Nephron progenitor cell (in vitro differentiated cells): ENCODE measurements around the gene PTGFRN.

Source experiments
- DNase-seq: peaks from one replicate; pipeline ENCODE4 v3.0.0; 2021
- H3K27ac Mint-ChIP-seq: 2 replicates; pipeline ENCODE4 v1.8.0; 2021; ENCODE audit warnings: mild to moderate bottlenecking, moderate library complexity, mixed read lengths
- H3K27me3 Mint-ChIP-seq: 2 replicates; pipeline ENCODE4 v1.8.0; 2021; ENCODE audit warnings: mild to moderate bottlenecking, low read depth, mixed read lengths; ENCODE audit not compliant: poor library complexity
- H3K36me3 Mint-ChIP-seq: 2 replicates; pipeline ENCODE4 v1.8.0; 2021; ENCODE audit warnings: low read depth, mixed read lengths
- H3K4me1 Mint-ChIP-seq: 2 replicates; pipeline ENCODE4 v1.8.0; 2021; ENCODE audit warnings: mixed read lengths
- H3K4me3 Mint-ChIP-seq: 2 replicates; pipeline ENCODE4 v1.8.0; 2021; ENCODE audit warnings: mild to moderate bottlenecking, moderate library complexity, mixed read lengths
- H3K9me3 Mint-ChIP-seq: 2 replicates; pipeline ENCODE4 v1.8.0; 2021; ENCODE audit warnings: mild to moderate bottlenecking, moderate library complexity, mixed read lengths
- TF ChIP-seq, protein P1 (sequence below): fragments of 200-600 bp; sonication (generic); IDR thresholded peaks from 2 replicates; pipeline ENCODE4 v1.5.0; 2021; ENCODE audit warnings: antibody characterized with exemption

The PTGFRN gene

DNA sequence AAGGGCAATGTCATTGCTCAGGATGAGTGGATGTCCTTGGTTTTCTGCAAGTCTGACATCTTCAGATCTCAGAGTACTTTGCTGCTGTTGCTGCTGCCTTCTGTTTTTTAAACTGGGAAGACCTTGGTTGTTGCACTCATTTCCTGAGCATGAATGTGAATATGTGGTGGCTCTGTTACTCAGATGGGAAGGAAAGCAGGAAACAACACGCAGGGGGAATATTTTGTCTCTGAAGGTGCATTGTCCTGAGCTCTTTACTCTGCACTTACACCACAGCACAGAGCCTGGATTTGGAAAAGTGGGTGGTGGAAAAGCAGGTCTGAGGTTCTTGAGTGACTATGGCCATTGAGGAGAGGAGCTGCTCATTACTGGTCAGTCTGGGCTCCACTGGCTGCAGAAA lies 36.3 kb downstream of the PTGFRN start:
- H3K4me3 Mint-ChIP-seq = no peak overlapping the region
- H3K27me3 Mint-ChIP-seq = no peaks in the 10 kb centered on the region
- H3K9me3 Mint-ChIP-seq = no peaks in the 10 kb centered on the region
- no peak for DNase-seq
- peak overlapping the region; percentile 57 for H3K27ac Mint-ChIP-seq
- TF ChIP-seq, protein P1, sequence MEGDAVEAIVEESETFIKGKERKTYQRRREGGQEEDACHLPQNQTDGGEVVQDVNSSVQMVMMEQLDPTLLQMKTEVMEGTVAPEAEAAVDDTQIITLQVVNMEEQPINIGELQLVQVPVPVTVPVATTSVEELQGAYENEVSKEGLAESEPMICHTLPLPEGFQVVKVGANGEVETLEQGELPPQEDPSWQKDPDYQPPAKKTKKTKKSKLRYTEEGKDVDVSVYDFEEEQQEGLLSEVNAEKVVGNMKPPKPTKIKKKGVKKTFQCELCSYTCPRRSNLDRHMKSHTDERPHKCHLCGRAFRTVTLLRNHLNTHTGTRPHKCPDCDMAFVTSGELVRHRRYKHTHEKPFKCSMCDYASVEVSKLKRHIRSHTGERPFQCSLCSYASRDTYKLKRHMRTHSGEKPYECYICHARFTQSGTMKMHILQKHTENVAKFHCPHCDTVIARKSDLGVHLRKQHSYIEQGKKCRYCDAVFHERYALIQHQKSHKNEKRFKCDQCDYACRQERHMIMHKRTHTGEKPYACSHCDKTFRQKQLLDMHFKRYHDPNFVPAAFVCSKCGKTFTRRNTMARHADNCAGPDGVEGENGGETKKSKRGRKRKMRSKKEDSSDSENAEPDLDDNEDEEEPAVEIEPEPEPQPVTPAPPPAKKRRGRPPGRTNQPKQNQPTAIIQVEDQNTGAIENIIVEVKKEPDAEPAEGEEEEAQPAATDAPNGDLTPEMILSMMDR = no peak
- peaks cover 38% of the 10 kb centered on the region for H3K4me1 Mint-ChIP-seq
- peaks cover 71% of the 10 kb centered on the region for H3K36me3 Mint-ChIP-seq

DNA sequence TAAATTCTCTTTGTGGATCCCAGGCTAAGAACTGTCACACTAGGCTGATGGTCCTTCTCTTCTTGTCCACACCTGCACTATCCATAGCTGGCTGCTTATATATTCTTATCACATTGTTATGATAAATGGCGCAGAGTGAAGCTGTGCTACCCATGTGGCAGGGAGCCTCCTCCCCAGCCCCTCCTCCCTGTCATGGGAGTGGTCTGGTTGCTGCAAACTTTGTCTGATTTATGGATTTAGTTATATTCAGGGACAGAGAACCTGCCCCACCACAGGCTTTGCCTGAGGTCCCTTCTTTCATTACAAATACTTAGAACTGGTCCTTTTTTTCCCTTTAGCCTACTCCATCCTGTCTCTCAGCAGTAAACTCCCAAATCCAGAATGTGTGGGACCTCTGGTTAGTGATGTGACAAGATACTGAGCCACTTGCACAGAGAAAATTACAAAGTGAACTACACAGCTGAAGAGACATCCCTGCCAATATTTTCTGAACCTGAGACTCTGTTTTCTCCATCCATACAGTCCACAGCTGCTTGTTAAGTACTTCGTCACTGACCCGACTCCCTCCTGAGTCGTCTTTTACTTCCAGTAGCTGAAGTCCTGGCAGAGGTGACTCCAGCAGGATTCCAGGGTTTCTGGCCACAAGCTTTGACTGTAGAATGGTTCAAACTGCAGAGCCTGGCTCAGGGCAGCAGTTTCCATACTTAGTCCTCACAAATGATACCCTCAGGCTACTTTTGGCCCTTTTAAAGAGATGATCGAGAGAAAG lies 37.6 kb downstream of the PTGFRN start:
- Mint-ChIP-seq H3K36me3 (peaks cover 82% of the 10 kb centered on the region), H3K27me3 (no peaks in the 10 kb centered on the region), H3K4me1 (peaks cover 46% of the 10 kb centered on the region), H3K9me3 (no peaks in the 10 kb centered on the region), H3K27ac (peak overlapping the region; percentile 92), H3K4me3 (no peak overlapping the region)
- no peak for DNase-seq
- TF ChIP-seq, protein P1 = no peak

DNA sequence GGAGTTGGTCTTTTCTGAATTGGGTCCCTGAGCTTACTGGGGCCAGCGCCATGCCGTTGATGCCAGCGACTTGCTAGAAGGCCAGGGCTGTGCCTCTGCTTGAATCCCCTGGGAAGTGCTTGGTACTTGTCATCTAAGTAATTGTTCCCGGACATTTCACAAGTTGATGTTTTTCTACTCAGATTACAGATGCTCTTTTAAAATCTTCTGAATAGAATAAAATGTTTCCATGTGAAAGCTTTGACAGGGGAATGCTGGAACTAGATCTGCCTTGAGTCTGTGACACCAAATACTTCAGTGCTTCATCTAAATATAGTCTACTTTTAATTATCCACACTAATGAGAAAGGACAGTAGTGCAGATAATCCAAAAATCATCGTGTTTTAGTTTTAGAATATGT lies 38.3 kb downstream of the PTGFRN start:
- TF ChIP-seq, protein P1 = no peak
- peaks cover 82% of the 10 kb centered on the region for H3K36me3 Mint-ChIP-seq
- H3K9me3 Mint-ChIP-seq = no peaks in the 10 kb centered on the region
- H3K4me3 Mint-ChIP-seq = no peak overlapping the region
- H3K27me3 Mint-ChIP-seq = no peaks in the 10 kb centered on the region
- DNase-seq = no peak
- H3K27ac Mint-ChIP-seq = peak overlapping the region; percentile 9
- peaks cover 46% of the 10 kb centered on the region for H3K4me1 Mint-ChIP-seq

DNA sequence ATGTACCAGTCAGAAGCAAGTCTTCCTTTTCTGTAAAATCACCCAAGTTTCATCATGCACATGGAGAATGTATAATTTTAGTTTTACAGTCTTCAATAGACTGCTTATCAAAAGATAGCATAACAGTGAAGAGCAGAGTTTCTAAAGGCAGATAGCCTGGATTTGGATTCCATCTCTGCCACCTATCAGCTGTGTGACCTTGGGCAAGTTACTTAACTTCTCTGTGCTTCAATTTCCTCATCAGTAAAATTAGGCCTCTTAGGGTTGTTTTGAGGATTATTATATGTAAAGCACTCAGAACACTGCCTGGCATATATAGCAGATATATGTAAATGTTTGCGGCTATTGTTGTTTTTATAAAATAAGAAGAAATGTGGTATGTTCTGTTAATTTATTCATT lies 38.9 kb downstream of the PTGFRN start:
- H3K4me3 Mint-ChIP-seq = no peak overlapping the region
- no peaks in the 10 kb centered on the region for H3K9me3 Mint-ChIP-seq
- H3K4me1 Mint-ChIP-seq = peaks cover 46% of the 10 kb centered on the region
- DNase-seq = no peak
- H3K27me3 Mint-ChIP-seq = no peaks in the 10 kb centered on the region
- no peak overlapping the region for H3K27ac Mint-ChIP-seq
- TF ChIP-seq, protein P1 = no peak
- H3K36me3 Mint-ChIP-seq = peaks cover 80% of the 10 kb centered on the region

DNA sequence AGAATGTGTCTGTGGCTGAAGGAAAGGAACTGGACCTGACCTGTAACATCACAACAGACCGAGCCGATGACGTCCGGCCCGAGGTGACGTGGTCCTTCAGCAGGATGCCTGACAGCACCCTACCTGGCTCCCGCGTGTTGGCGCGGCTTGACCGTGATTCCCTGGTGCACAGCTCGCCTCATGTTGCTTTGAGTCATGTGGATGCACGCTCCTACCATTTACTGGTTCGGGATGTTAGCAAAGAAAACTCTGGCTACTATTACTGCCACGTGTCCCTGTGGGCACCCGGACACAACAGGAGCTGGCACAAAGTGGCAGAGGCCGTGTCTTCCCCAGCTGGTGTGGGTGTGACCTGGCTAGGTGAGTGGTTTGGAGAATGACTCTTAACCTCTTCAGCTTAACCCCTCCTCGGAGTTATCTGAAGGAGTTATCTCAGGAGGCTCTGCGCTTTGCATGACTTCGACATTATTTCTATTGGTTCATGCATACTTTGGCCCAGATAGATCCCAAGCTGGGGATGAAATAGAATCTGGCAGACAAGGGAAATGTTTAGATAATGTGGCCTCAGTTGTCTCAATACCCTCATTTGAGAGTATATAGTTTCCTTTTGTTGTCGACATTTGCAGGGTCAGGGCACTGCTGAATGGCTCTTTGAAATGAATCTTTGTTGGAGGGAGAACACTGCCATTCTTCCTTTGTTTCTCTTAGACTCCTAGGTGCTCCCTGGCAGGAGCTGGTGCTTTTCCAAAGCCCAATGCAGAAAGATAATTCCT lies 39.7 kb downstream of the PTGFRN start:
- Mint-ChIP-seq H3K27ac (peak overlapping the region; percentile 86), H3K27me3 (no peaks in the 10 kb centered on the region), H3K4me1 (peaks cover 41% of the 10 kb centered on the region), H3K4me3 (no peak overlapping the region), H3K36me3 (peaks cover 73% of the 10 kb centered on the region), H3K9me3 (no peaks in the 10 kb centered on the region)
- TF ChIP-seq, protein P1 = no peak
- DNase-seq = no peak
